Hematopoietic multipotent progenitor cell treated with erythropoietin and hydrocortisone succinate and interleukin-3 and kit ligand, for 17 days (in vitro differentiated cells): ENCODE results near the gene ZNF837.
"Not testable (repeated sequence)": the region's sequence is repeated elsewhere in the genome, so short reads cannot be mapped to it uniquely, and the experiment has no call there.

Source experiments
- DNase-seq: peaks from one replicate; pipeline ENCODE4 v3.0.0-alpha.2; 2015; ENCODE audit warnings: low spot score

The ZNF837 gene

DNA sequence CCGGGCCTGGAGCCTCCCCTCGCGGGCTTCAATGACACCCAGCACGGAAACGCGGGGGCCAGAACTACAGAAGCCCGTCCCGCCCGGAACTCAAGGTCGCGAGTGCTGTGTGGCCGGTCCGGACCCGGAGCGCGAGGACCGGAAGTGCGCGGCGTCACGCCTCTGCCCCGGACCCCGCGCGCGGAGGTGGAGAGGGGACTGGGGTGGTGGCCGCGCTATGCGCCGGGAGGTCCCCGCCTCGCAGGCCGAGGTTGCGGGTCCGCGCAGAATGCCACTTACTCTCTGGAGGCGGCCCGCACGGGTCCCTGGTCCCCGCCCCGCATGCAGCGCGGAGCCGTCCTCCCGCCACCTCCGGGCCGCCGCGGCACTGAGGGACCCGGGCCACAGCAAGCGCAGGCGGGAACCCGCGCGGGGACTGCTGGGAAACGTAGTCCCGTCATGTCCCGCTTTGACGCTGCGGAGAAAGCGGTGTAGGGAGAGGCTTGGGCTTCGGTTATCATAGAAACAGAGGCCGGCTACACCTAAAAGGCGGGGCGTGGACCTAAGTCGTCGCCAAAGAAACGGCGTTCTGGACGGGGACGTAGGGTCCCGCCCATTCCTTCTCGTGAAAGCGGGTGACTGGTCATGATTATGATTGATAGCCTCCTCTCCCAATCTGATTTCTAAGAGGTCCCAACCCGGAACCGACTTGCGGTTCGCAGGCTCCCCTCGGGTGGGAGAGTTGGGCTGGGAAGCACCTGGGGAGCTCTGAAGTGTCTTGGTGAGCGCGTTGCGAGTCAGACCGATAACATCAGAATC, at the start of gene ZNF837:
TSS of gene ZNF837 (minus strand) at position 369 of the 798 bp plus-strand sequence. CDS start 11,698 bp downstream, outside the sequence.
- DNase-seq = peak; percentile 100

DNA sequence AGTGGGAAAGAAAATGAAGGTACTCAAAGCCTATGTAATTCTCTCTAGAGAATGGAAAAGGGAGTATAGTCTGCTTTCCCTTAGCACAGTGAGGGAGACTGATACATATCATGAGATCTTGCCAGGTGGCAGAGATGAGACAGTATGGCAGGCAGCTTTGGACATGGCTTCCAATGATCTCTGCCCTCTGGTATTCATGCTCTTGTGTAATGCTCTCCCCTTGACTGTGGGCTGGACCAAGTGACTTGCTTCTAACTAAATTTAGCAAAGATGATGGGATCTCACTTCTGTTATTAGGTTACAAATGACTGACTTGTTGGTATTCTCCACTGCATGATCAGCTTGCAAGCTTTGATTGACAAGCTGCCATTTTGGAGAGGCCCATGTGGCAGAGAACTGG, 48.9 kb upstream of the ZNF837 start:
- DNase-seq = no peak

DNA sequence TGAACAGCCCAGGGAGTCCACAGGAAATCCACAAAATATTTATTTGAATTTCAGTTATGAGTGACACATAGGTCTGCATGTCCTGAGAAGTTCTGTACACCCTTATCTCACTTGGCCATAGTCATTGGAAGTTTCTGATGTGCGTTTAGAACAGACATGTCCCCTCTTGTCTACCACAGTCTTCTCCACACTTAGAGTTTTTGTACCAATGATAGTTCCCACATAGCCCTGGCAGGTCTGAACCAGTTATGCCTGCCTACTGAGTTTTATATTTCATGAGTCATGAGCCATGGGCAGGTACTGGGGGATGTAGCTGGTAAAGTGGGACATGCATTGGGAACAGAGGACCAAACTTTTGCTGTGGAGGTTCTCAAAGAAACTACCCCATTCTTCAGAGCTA, 47.8 kb upstream of the ZNF837 start:
- no peak for DNase-seq

DNA sequence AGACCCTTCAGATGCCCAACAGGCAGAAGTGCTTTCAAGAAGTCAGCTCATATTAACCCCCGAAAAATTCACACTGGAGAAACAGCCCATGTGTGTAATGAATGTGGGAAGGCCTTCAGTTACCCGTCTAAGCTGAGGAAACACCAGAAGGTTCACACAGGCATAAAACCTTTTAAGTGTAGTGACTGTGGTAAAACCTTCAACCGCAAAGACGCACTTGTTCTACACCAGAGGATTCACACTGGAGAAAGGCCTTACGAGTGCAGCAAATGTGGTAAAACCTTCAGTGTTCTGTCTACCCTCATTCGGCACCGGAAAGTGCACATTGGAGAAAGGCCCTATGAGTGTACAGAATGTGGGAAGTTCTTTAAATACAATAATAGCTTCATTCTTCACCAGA, 36.2 kb upstream of the ZNF837 start:
- DNase-seq = no peak

DNA sequence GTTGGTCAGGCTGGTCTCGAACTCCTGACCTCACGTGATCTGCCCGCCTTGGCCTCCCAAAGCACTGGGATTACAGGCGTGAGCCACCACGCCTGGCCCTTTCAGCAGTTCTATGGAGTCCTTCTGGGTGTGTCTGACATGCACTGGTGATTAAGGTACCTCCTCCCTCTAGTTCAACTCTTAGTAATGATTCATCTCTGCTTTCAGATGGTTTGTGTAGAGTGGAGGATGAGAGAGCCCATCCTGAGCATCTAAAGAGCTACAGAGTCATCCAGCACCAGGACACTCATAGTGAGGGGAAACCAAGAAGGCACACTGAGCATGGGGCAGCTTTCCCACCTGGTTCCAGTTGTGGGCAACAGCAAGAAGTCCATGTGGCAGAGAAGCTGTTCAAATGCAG, 35.8 kb upstream of the ZNF837 start:
- DNase-seq = no peak

DNA sequence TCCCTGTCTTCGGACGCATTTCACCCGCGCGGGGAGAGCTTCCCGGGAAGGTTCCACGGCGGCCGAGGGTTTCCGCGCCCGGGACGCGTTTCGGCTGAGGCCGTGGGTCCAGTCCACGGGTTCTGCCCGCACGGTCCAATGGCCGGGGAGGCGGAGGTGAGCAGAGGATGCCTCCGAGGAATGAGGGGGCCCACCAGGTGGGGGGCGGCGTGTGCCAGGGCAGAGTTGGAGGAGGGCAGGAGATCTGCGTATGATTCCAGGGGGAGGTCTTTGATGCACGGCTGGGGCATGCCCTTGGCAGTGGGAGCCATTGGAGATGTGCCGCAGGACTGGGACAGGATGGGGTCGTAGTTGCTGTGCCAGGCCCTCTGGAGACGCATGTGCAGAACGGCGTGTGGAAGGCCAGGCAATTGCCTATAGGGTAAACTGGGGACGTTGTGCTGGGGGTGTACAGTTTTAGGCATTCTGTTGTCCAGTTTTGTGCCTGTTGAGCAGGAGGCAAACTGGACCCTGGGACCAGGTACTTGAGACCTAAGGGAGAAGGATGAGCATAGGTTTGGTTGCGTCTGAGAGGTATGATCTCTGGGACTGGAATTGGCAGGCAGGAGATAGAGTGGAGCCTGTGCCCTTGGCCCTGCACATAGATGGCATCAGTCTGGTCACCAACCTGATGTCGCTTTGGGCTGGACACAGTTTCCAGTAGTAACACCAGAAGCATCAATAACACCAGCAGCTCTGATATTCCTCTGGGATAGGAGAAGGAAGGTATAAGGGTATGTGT, 28.4 kb upstream of the ZNF837 start:
- no peak for DNase-seq

DNA sequence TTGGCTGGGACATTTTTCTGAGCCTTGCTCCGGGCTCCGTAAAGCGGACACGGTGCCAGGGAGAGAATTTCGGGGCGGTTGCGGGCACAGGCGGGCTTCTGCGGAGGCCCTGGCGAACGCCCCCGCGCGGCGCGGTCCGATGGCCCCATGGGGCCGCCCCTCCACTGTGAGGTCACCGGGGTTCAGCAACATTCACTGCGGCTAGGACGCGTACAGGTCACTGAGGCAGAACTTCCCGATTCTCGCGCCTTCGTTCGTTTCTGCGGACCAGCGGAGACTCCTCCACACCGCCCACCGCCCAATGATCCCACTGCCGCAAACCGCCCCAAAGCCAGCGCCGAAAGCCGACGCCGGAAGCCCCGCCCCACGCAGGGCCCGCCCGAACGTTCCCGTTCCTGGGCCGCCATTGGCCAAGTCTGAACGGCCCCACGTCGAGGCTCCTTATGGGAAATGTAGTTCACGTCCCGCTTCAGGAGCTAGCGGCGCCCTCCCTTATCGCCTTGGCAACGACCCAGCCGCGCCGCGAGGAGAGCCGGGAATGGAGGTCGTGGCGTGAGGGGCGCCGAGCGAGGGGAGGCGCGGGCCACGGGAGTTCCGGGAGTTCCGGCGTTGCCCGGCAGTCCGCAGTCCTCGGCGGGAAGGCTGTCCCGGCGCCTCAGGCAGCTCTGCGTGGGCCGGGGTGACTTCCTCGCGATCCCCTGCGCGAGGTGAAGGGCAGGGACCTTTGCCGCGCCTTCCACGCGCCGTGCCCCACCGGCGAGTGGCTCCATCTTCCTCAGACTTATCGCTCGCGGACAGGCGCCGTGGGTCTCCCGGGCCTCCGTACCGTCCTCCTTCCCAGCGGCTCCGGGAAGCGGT, 27.6 kb upstream of the ZNF837 start, which contains the start of gene ZNF584:
TSS of gene ZNF584 (plus strand) at position 498 of the 858 bp plus-strand sequence. CDS start 499 bp downstream, outside the sequence.
- peak; percentile 95 for DNase-seq

DNA sequence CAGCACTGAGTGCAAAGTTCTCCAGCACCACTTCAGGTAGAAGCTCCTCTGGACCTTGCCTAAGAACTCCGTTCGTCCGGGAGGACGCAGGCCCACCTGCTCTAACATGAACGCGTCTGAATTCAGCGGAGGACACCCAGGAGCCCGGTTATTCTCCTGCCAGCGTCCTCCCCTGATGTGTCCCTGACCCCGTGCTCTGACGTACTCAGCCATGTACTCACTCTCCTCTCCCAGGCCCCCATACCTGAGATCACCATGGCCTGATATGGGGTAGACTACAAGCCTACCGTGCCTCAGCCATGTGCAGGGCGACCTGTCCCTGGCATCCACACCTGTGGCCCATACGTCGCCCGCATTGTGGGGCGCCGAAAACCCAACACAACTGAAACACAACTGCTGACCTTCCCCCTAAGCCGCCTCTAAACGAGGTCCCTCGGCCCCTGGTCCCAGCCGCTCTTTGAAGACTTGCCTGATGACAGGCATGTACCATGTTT, 26.9 kb upstream of the ZNF837 start:
- DNase-seq = no peak

DNA sequence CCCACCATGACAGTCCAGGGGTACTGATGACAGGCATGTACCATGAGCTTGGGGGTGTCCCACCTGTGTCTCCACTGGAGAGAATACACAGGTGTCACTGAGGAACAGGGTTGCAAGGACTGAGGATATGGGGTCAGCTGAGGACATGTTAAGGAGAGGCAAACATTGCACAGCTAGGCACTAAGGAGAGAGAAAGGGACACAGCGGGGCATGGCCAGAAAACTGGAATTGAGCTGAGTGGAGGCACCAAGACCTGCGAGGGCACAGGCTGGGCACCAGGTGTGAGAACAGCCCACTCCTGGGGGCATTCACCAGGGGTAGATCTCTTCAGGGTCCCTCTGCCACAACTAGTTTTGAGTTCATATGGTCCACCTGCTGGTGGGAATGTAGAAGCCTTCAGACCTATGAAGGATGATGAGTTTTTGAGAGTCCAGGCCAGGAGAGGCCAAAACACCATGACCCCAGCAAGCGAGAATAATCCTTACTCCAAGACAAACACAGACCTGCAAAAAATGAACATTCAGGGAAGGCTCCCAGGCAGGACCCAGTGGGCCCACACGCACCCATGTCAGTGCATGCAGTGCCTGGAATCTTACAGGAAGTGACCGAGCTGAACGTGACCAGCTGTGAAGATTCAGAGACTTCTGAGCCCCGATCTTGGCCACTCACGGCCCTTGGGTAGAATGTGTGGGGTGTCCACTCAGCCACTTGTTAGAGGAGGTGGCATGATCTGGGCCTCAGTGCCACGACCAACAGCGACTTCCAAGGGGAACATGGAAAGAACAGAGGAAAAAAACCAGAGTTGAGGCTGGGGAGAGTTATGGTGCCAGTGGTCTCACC, 26.2 kb upstream of the ZNF837 start:
- no peak for DNase-seq

DNA sequence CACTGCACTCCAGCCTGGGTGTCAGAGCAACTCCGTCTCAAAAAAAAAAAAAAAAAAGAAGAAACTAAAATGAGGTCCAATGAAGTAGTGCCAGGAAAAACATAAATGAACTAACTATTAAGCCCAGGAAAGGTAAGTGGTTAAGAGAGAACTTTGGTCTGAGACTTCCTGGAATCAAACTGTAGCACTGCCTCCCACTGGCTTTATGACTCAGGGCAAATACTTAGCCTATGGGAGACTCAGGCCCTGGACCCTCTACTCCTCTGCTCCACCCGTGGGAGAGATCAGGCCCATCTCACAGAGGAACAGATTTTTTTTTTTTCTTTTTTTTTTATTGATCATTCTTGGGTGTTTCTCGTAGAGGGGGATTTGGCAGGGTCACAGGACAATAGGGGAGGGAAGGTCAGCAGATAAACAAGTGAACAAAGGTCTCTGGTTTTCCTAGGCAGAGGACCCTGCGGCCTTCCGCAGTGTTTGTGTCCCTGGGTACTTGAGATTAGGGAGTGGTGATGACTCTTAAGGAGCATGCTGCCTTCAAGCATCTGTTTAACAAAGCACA, 23.2 kb upstream of the ZNF837 start:
- not testable (repeated sequence) for DNase-seq

DNA sequence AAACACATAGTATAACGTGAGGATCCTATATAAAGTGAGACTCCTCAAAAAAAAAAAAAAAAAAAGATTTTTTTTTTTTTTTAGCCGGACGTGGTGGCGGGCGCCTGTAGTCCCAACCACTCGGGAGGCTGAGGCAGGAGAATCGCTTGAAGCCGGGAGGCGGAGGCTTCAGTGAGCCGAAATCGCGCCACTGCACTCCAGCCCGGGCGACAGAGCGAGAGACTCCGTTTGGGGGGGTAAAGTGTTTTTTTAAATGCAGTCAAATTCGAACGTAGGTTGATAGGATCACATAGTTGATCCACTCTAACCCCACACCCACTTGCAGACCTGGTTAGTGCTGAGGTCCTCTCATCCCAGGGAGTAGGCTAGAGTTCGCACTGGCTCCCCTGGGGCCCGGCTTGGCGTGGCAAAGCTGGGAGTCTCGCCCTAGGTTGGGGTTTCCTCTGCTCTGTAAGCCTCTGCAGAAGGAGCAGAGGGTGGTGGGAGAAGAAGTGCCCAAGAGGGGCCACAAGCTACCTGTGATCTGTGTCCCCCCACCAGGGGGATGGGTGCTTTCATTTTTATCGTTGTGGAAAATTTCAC, 21.1 kb upstream of the ZNF837 start:
- DNase-seq = no peak

DNA sequence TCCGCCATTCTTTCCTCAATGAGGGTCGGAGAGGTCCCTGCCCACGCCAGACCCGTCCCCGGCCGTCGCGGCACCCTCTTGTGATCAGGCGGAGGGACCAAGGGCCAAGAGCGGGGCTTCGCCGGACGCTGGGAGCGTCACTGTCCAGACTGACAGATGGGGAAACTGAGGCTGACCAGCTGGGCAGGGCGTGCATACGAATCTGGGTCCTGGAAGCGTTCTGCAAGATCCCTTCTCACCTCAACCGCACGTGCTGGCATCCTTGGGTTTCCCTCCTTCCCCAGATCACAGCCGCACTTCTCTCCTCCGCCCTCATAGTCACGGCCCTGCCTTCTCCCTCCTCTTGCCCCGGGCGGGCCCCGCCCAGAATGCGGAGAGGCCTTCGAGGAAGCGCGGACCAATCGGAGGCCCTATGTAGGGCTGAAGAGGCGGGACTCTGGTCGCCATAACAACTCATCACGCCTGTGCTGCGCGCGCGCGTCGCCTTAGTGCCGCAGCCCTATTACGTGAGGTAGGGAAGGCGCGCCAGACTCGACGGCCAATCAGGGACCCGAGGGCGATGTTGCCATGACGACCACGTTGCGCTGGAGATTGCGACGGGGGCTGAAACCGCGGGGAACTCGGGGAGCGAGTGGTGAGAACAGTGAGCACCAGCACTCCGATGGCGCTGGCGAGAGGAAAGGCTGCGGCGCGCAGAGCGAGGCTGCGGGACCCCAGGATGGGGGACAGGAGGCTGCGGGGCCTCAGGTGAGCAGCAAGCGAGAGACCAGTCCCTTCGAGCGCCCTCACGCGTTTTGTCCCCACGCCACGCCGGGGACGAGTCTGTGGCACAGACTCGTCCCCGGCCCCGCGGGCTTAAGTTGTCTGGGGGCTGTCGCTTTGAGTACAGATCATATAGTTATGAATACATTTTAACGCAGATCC, 20.3 kb upstream of the ZNF837 start:
- DNase-seq = peak; percentile 98

DNA sequence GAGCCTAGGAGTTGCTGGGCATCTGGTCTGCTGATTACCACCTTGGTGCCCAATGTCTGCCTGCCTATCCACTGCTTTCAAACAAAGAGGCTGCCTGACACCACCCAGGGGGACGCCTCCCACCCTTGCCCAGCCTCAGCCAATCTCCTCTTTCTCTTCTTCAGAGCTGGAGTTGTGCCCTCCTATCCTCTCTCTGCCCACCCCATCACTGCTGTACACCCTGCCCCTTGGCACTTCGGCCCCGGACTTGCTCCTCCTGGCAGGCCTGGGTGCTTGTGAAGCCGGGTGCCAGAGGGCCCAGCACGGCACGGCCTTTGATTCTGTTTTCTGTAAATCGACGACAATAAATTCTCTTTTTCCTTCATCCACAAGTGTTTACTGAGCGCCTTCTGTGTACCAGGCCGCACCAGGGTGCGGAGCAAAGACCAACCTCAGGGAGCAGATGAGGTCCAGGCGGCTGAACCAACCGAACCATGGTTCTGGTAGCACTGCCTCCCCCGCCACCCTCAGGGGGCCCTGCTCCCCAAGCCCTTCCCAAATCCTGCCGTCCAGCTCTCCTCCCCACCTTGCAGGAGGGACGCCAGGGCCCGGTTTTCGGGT, 19.6 kb upstream of the ZNF837 start:
- DNase-seq = no peak

DNA sequence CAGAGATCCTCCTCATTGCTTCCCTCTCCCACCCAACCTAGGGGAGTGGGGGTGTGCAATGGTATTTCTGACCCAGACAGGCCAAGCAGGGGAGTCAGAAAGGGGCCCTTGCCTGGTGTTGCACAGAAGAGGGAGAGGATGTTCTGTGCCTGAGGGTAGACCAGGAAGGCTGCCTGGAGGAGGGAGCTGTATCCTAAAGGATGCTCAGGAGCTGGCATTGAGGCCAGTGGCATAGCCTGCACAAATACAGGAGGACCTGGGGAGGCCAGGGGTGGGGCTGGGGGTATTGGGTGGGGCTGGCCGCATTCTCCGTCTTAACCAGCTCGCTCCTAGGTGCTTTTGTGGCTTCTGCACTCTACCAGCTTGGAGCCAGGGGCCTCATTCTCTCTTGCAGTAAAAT, 19.1 kb upstream of the ZNF837 start:
- peak; percentile 3 for DNase-seq

DNA sequence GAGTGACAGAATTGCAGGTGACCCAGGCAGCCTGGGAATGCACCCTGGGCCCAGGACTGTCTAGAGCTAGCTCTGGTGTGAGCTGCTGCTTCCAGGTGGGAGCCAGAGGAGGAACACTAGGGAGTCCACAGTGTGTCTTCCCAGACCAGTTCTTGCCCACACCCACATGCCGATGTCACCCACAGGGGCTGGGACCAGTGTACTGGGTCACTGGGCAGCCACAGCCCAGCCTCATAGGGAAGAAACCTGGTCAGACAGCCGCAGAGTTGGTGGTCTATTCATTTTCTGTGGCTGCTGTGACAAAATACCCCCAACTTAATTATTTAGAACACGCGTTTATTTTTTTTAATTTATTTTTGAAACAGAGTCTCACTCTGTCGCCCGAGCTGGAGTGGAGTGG, 17.7 kb upstream of the ZNF837 start:
- no peak for DNase-seq

DNA sequence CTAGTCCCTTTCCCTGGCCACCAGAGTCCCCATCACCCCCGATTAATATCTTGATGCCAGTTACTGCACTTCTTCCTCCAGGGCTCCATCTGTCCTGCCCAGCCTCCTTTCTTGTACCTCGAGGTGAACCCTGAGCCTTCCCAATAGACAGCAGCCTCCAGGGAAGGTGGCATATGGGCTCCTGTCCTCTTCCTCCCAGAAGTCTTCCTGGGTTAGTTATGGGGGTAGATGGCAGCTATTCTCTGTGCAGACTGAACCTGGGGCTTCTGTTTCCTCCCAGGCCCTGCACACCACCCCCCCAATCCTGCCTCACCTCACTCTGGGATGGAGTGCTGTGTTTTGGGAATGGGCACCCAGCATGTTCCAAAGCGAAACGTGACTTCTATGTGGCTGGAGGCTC, 17.3 kb upstream of the ZNF837 start:
- no peak for DNase-seq

DNA sequence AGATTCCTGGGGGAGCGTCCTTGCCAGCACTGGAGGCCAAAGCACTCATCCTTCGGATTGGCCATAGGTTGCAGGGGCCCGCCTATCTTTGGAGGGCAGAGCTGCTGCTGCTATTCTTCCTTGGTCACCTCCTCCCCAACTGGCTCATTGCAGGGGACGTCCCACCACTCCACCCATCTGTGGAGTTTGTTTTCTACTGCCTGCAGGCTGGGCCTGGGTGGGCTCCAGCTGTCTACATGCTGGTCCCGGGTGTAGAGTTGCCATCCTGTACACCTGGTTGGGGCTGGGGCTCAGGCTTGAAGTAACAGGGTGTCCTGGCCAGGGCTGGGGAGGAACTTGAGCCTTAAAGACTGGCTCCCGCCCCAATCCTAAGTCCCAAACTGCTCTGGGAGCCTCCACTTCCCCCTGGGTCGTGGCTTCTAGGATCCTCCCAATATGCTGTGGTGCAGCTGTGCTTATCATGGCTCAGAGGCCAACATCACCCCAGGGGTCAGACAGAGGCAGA, 16.8 kb upstream of the ZNF837 start:
- no peak for DNase-seq

DNA sequence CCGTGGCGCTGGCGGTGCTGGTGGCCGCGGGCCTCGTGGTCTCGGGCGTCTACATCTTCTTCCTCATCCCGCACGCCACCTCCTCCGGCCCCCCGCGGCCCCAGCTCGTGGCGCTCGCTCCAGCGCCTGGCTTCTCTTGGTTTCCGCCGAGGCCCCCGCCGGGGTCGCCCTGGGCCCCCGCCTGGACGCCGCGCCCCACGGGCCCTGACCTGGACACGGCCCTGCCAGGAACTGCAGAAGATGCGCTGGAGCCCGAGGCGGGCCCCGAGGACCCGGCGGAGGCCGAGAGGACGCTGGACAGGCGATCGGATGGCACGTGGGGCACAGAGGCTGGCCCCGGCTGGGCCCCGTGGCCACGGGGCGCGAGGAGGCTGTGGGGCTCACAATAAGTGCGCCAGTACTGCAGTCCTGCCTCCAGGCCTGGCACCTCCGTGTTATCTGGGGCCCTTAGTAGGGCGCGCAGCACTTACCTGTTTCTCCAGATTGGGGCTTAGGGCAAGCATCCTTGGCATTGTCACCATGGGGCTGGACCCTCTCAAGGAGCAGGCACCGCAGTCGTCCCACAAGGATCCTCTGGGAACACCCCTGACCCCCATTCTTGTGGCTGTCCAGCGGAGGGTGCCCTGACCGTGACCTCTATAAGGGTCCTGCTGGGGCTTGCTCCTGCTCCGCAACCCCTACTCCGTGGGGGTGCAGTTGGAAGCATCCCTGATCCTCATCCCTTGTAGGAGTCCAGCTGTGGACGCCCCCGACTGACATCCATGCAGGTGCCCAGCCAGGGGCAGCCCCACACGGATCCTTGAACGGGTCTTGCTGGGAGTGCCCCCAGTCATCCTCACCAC, 16.1 kb upstream of the ZNF837 start:
- no peak for DNase-seq
